Ishikawa (cell line): ENCODE measurements around the gene MAPK11.

Source experiments
- CEBPB ChIP-seq: IDR thresholded peaks from 2 replicates; pipeline ENCODE4 v1.6.1; 2012
- CREB1 ChIP-seq: IDR thresholded peaks from 2 replicates; pipeline ENCODE4 v1.6.1; 2012; ENCODE audit warnings: low read depth
- EGR1 ChIP-seq: IDR thresholded peaks from 2 replicates; pipeline ENCODE4 v1.6.1; 2012
- EP300 ChIP-seq: IDR thresholded peaks from 2 replicates; pipeline ENCODE4 v1.6.1; 2012; ENCODE audit warnings: borderline replicate concordance
- FOXM1 ChIP-seq: IDR thresholded peaks from 2 replicates; pipeline ENCODE4 v1.6.1; 2012; ENCODE audit warnings: low read depth, borderline replicate concordance
- MAX ChIP-seq: IDR thresholded peaks from 2 replicates; pipeline ENCODE4 v1.6.1; 2012
- NFIC ChIP-seq: IDR thresholded peaks from 2 replicates; pipeline ENCODE4 v1.6.1; 2012
- RAD21 ChIP-seq: IDR thresholded peaks from 2 replicates; pipeline ENCODE4 v1.6.1; 2012; ENCODE audit warnings: low read depth
- TAF1 ChIP-seq: IDR thresholded peaks from 2 replicates; pipeline ENCODE4 v1.6.1; 2012; ENCODE audit warnings: low read depth, mild to moderate bottlenecking
- TCF12 ChIP-seq: IDR thresholded peaks from 2 replicates; pipeline ENCODE4 v1.6.1; 2012; ENCODE audit warnings: low read depth
- TEAD4 ChIP-seq: IDR thresholded peaks from 2 replicates; pipeline ENCODE4 v1.6.1; 2012
- YY1 ChIP-seq: IDR thresholded peaks from 2 replicates; pipeline ENCODE4 v1.6.1; 2012; ENCODE audit warnings: low read depth
- ZBTB7A ChIP-seq: IDR thresholded peaks from 2 replicates; pipeline ENCODE4 v1.6.1; 2012; ENCODE audit warnings: low read depth
- TF ChIP-seq, protein P1 (sequence below): IDR thresholded peaks from 2 replicates; pipeline ENCODE4 v1.6.1; 2012
- TF ChIP-seq, protein P2 (sequence below): IDR thresholded peaks from 2 replicates; pipeline ENCODE4 v1.6.1; 2012; ENCODE audit warnings: low read depth, mild to moderate bottlenecking

Gene MAPK11

GRCh38 chr22:50255099-50255498 lies 15.1 kb downstream of the MAPK11 start:
- TF ChIP-seq CEBPB, result no peak
- TF ChIP-seq MAX, result no peak
- TF ChIP-seq EGR1, result no peak
- TF ChIP-seq TAF1, result no peak
- TF ChIP-seq NFIC, result no peak
- no peak for TF ChIP-seq EP300
- no peak for TF ChIP-seq TCF12
- TF ChIP-seq FOXM1, result no peak
- TF ChIP-seq TEAD4, result no peak
- TF ChIP-seq CREB1, result no peak
- TF ChIP-seq ZBTB7A, result no peak
- TF ChIP-seq, protein P1, sequence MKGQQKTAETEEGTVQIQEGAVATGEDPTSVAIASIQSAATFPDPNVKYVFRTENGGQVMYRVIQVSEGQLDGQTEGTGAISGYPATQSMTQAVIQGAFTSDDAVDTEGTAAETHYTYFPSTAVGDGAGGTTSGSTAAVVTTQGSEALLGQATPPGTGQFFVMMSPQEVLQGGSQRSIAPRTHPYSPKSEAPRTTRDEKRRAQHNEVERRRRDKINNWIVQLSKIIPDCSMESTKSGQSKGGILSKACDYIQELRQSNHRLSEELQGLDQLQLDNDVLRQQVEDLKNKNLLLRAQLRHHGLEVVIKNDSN, result no peak
- TF ChIP-seq YY1, result no peak
- TF ChIP-seq, protein P2, sequence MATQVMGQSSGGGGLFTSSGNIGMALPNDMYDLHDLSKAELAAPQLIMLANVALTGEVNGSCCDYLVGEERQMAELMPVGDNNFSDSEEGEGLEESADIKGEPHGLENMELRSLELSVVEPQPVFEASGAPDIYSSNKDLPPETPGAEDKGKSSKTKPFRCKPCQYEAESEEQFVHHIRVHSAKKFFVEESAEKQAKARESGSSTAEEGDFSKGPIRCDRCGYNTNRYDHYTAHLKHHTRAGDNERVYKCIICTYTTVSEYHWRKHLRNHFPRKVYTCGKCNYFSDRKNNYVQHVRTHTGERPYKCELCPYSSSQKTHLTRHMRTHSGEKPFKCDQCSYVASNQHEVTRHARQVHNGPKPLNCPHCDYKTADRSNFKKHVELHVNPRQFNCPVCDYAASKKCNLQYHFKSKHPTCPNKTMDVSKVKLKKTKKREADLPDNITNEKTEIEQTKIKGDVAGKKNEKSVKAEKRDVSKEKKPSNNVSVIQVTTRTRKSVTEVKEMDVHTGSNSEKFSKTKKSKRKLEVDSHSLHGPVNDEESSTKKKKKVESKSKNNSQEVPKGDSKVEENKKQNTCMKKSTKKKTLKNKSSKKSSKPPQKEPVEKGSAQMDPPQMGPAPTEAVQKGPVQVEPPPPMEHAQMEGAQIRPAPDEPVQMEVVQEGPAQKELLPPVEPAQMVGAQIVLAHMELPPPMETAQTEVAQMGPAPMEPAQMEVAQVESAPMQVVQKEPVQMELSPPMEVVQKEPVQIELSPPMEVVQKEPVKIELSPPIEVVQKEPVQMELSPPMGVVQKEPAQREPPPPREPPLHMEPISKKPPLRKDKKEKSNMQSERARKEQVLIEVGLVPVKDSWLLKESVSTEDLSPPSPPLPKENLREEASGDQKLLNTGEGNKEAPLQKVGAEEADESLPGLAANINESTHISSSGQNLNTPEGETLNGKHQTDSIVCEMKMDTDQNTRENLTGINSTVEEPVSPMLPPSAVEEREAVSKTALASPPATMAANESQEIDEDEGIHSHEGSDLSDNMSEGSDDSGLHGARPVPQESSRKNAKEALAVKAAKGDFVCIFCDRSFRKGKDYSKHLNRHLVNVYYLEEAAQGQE, result no peak
- TF ChIP-seq RAD21, result no peak

- no peak for TF ChIP-seq EGR1
- TF ChIP-seq TCF12, result no peak
- TF ChIP-seq CREB1, result no peak
- TF ChIP-seq RAD21, result no peak
- TF ChIP-seq NFIC, result no peak
- no peak for TF ChIP-seq TEAD4
- TF ChIP-seq MAX, result no peak
- no peak for TF ChIP-seq EP300
- TF ChIP-seq ZBTB7A, result no peak
These were observed 16.2 kb downstream of the MAPK11 start for GRCh38 chr22:50253941-50254340.

DNA sequence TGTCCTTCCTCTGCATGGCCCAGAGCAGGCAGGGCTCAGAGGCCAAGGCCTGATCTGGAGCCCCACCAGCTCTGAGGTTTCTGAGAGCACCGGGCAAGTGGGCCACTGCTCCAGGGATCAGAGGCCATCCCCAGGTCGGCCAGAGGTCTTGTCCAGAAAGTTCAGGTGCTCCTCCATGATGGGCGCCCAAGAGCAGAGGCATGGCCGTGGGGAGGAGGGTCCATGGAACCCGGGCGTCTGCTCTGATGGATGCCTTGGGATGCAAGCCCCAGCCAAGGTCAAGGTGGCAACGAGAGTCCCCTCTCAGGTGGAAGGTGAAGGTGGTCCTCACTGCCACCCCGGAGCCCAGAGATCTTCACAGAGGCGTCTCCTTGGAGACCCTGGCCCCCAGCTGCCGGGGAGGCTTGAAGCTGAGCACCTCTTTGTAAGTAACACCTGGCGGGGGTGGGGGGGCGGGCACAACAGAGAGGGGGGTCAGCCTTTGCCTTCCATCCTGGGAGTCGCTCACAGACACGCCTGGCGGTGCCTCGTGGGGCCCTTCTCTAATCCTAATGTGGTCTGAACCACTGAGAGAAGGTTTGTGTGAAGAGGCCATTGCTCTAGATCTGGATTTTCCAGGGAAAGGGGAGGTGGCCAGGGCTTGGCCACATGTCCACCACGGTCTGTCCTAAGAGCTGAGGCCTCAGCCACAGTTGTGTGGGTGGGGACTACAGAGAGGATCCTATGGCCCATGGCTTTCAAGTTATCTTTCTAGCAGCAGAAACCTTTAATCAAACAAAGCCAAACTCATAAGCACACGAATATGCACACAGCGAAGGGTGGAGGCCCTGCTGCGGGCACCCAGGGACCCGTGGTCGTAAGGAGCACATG lies 16.9 kb downstream of the MAPK11 start:
- no peak for TF ChIP-seq YY1
- TF ChIP-seq FOXM1, result no peak
- TF ChIP-seq RAD21, result no peak
- no peak for TF ChIP-seq ZBTB7A
- TF ChIP-seq, protein P2, result no peak
- TF ChIP-seq EGR1, result no peak
- no peak for TF ChIP-seq EP300
- TF ChIP-seq, protein P1, result no peak
- TF ChIP-seq TCF12, result no peak
- no peak for TF ChIP-seq CREB1
- TF ChIP-seq TAF1, result no peak

GRCh38 chr22:50252082-50253045 lies 17.8 kb downstream of the MAPK11 start:
- TF ChIP-seq RAD21 (peak; percentile 81), NFIC (no peak), TAF1 (no peak)

DNA sequence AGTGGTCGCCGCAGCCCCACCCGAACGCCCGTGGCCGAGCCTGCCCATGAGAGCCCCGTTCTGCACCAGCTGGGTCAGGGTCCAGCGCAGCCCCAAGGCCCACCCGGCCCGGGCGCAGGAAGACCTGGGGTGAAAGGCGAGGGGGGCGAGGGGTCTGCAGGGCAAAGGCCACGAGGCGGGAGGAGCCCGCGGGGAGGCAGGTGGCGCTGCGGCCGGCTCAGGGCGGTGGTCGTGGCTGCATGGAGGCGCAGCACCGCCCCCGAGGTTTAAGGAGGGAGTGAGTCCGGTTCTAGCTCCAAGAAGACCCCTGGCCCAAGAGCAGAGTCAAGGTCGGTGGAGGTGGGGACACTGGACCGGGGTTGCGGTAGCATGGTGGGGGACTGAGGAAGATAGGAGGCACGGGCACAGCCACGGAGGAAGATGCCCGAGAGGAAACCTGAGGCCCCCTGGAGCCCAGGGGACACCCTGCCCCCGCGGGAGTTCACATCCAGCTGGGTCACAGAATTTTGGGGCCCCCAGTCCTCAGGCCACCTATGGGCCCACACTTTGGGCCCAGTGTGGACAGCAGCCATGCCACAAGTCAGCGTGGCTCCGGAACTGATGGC lies 18.6 kb downstream of the MAPK11 start:
- peak; percentile 93 for TF ChIP-seq ZBTB7A
- no peak for TF ChIP-seq CREB1
